Skeletal muscle tissue (tissue), 4 donors: ENCODE data around the gene UNG. TPM values are rescaled to one million over a fixed set of nuclear protein-coding genes. Genes with fewer than 3 reads are reported as not detected.

Experiments
- H3K27ac ChIP-seq: one replicate; pipeline ENCODE4 v1.7.0; 2013; ENCODE audit warnings: mild to moderate bottlenecking, low read depth, low read length, inconsistent platforms
- H3K27me3 ChIP-seq, 3 donors: one replicate each; pipeline ENCODE4 v1.7.0; 2013; ENCODE audit warnings: low read length in 3 of 3; ENCODE audit not compliant: control insufficient read depth in 3 of 3, insufficient read depth in 3 of 3
- H3K36me3 ChIP-seq, 3 donors: one replicate each; pipeline ENCODE4 v1.7.0; 2013; ENCODE audit warnings: low read length in 3 of 3; ENCODE audit not compliant: control insufficient read depth in 3 of 3, insufficient read depth in 3 of 3
- H3K4me1 ChIP-seq, 3 donors: one replicate each; pipeline ENCODE4 v1.7.0; 2013; ENCODE audit warnings: low read length in 3 of 3, mild to moderate bottlenecking in 3 of 3; ENCODE audit not compliant: control insufficient read depth in 3 of 3, insufficient read depth in 3 of 3
- H3K4me3 ChIP-seq, 3 donors: one replicate each; pipeline ENCODE4 v1.7.0; 2013; ENCODE audit warnings: low read length in 3 of 3
- H3K9ac ChIP-seq, 3 donors: one replicate each; pipeline ENCODE4 v1.7.0; 2013; ENCODE audit warnings: low read length in 3 of 3, mild to moderate bottlenecking in 3 of 3, moderate library complexity in 2 of 3, low read depth in 1 of 3
- H3K9me3 ChIP-seq, 3 donors: one replicate each; pipeline ENCODE4 v1.7.0; 2013; ENCODE audit warnings: low read length in 3 of 3; ENCODE audit not compliant: control insufficient read depth in 3 of 3
- total RNA-seq: library from RNA; depleted of rRNA; stranded (reverse); fragments of >200 nt; gene quantifications from one replicate; pipeline ENCODE4 v1.2.3, GENCODE V29; 2014
- donor health status: Osteomylitis.

UNG gene
- total RNA-seq, 1 donor from 2014 or later, result 25.6 TPM

- Histone ChIP-seq H3K27me3 (no peaks in the 10 kb centered on the region), H3K27ac (no peak overlapping the region), H3K36me3 (peaks cover 33 to 39% (median 39%) of the 10 kb centered on the region in 3 donors), H3K4me1 (peaks cover 13 to 20% (median 14%) of the 10 kb centered on the region in 3 donors), H3K9ac (no peak overlapping the region), H3K4me3 (no peak overlapping the region), H3K9me3 (no peaks in the 10 kb centered on the region)
Observed at GRCh38 chr12:109100741-109101140, 3.3 kb downstream of the UNG start.

DNA sequence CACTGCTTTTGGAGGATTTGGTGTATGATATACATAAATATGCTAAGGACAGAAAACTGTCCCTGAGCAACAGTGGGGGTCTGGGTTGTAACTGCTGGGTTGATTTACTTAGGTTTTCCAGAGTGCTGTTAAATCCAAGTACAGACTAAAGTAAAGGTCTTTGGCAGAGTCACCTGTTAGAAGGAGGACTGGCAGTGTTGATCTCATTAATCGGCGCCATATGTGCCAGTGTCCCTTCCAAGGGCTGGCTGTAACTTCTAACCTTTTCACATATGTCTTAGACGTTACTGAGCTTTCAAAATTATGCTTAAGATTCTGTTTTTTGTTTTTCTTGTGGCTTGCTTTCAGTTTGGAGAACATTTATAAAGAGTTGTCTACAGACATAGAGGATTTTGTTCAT is 5.1 kb downstream of the UNG start:
- Histone ChIP-seq H3K27ac (no peak overlapping the region), H3K4me3 (no peak overlapping the region), H3K27me3 (no peaks in the 10 kb centered on the region), H3K4me1 (peaks cover 10 to 16% (median 13%) of the 10 kb centered on the region in 3 donors), H3K9me3 (no peaks in the 10 kb centered on the region), H3K9ac (no peak overlapping the region), H3K36me3 (peaks cover 37 to 50% (median 46%) of the 10 kb centered on the region in 3 donors)

DNA sequence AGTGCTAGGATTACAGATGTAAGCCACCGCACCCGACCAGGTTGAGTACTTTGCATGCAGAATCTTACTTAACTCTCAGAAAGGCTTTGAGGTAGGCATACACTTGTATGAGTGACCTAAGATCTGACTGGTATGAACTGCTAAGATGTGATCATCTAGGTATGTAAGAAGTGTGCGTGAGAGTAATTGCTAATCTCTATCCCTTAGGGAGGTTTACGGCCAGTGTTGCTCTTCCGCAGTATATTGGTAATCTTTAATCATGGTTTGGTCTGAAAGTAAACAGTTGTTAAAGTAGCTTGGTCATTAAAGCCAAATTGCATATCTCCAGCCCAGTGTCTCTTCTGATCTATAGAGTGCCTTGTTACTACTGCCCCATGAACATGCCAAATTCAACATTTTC is 7.8 kb downstream of the UNG start:
- H3K4me1 ChIP-seq, result no peaks in the 10 kb centered on the region
- no peaks in the 10 kb centered on the region for H3K27me3 ChIP-seq
- H3K9me3 ChIP-seq, result no peaks in the 10 kb centered on the region
- no peak overlapping the region for H3K9ac ChIP-seq
- no peak overlapping the region for H3K27ac ChIP-seq
- H3K36me3 ChIP-seq, result peaks cover 36 to 61% (median 45%) of the 10 kb centered on the region in 3 donors
- no peak overlapping the region for H3K4me3 ChIP-seq

- H3K36me3 ChIP-seq, result peaks cover 12 to 32% (median 18%) of the 10 kb centered on the region in 3 donors
- H3K27me3 ChIP-seq, result no peaks in the 10 kb centered on the region
- no peak overlapping the region for H3K4me3 ChIP-seq
- no peak overlapping the region for H3K27ac ChIP-seq
- peaks cover 20 to 34% (median 20%) of the 10 kb centered on the region in 3 donors for H3K4me1 ChIP-seq
- H3K9me3 ChIP-seq, result no peaks in the 10 kb centered on the region
- no peak overlapping the region for H3K9ac ChIP-seq
Observed at GRCh38 chr12:109109746-109110350, 12.5 kb downstream of the UNG start.

GRCh38 chr12:109110988-109111495 is 13.6 kb downstream of the UNG start:
- Histone ChIP-seq H3K4me1 (peaks cover 29 to 46% (median 32%) of the 10 kb centered on the region in 3 donors), H3K27ac (peak overlapping the region; percentile 90), H3K9me3 (no peaks in the 10 kb centered on the region), H3K4me3 (peak overlapping the region; percentile 78 to 88 (median 81)), H3K9ac (peak overlapping the region; percentile 59 to 89 (median 73)), H3K27me3 (no peaks in the 10 kb centered on the region), H3K36me3 (peaks cover 6 to 21% (median 6%) of the 10 kb centered on the region in 3 donors)

DNA sequence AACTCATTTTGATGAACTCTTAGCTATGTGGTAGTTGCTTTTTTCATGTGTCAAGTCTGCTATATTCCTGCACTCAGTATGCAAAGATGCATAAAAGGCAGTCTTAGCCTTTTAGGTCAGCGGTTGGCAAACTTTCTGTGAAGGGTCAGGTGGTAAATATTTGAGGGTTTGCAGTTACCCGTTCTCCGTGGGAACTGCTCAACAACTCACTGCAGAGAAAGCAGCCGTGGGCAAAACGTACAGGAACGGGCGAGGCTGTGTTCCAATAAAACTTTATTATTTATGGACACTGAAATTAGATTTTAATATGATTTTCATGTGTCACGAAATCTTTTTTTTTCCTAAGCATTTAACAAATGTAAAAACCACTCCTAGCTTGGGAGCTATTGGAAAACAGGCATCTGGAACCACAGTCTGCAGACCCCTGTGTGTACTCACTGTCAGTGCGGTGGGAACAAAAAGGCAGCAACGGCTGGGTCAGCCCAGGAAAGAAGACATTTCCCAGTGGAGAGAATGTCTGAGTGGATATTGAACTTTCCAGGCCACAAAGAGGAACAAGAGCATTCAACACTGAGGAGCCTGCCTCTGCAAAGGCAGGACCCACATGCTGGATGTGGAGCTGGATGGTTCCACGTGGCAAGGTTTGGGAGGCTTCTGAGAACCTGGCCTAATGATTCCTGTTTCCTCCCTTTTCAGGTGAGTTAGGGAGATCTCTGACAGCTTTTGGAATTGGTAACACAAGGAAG is 15.5 kb downstream of the UNG start:
- H3K27ac ChIP-seq, result no peak overlapping the region
- peaks cover 37 to 53% (median 44%) of the 10 kb centered on the region in 3 donors for H3K4me1 ChIP-seq
- H3K9ac ChIP-seq, result no peak overlapping the region
- no peaks in the 10 kb centered on the region for H3K27me3 ChIP-seq
- H3K9me3 ChIP-seq, result no peaks in the 10 kb centered on the region
- H3K4me3 ChIP-seq, result no peak overlapping the region
- H3K36me3 ChIP-seq, result peaks cover 2 to 12% (median 3%) of the 10 kb centered on the region in 3 donors

DNA sequence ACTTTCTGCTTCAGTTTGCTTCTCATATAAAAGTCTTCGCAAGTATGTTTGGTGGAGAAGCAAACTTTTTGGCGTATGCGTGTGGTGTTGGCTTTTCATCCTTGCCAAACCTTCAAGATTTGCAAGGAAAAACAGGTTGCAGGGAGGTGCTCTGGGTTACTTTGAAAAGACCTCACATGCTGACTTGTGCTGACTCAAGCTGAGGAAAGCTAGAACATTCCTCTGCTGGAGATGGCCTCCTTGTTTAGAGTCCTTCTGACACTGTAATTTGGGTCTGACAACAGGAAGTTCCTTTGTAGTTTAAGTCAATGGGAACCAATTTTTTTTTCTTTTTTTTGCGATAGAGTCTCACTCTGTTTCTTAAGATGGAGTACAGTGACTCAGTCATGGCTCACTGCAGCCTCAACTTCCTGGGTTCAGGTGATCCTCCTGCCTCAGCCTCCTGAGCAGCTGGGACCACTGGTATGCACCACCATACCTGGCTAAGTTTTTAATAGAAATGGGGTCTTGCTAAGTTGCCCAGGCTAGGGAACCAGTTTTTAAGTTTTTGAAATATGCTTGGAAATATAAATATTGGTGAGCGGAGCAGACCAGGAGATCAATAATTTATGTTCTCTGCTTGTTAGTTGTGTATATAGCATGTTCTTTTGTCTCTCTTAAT is 16.4 kb downstream of the UNG start:
- no peaks in the 10 kb centered on the region for H3K9me3 ChIP-seq
- peaks cover 41 to 58% (median 46%) of the 10 kb centered on the region in 3 donors for H3K4me1 ChIP-seq
- peaks cover 0 to 8% (median 2%) of the 10 kb centered on the region in 3 donors for H3K36me3 ChIP-seq
- H3K27ac ChIP-seq, result no peak overlapping the region
- no peak overlapping the region for H3K9ac ChIP-seq
- H3K4me3 ChIP-seq, result no peak overlapping the region
- no peaks in the 10 kb centered on the region for H3K27me3 ChIP-seq

DNA sequence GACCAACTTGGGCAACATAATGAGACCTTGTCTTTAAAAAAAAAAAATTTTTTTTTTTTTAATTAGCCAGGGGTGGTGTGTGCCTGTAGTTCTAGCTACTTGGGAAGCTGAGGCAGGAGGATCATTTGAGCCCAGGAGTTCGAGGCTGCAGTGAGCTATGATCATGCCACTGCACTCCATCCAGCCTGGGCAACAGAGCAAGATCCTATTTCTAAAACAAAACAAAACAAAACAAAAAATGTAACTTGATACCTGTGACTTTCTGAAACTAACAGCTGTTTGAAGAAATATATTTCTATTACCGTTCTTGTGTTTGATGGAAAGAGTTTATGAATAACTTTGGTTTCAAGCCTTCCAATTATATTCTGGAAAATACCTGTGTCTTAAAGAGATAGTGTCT is 17.2 kb downstream of the UNG start:
- Histone ChIP-seq H3K36me3 (peaks cover 0 to 5% (median 2%) of the 10 kb centered on the region in 3 donors), H3K4me1 (peaks cover 46 to 61% (median 47%) of the 10 kb centered on the region in 3 donors), H3K9ac (peak overlapping the region in 1 of 3 donors; percentile 94), H3K4me3 (peak overlapping the region in 1 of 3 donors; percentile 2), H3K27me3 (no peaks in the 10 kb centered on the region), H3K9me3 (no peaks in the 10 kb centered on the region), H3K27ac (peak overlapping the region; percentile 91)

DNA sequence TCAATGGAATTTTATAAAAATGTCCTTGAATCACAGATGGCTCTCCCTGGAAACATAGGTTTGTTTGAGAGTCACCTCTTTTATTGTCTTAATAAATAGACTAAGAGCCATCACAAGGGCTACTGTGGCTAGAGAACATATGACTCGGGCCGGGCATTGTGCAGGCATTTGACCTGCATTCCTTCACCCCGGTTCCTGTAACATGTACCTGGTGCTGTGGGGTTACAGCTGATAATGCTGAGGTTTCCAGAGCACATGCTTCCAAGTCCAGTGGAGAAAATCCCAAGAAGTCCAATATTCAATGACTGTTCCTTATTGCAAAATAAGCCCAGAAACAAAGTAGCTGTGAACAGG is 18.0 kb downstream of the UNG start:
- H3K9ac ChIP-seq, result peak overlapping the region; percentile 75 to 94 (median 86)
- peak overlapping the region; percentile 55 to 74 (median 56) for H3K4me3 ChIP-seq
- no peaks in the 10 kb centered on the region for H3K9me3 ChIP-seq
- peak overlapping the region; percentile 91 for H3K27ac ChIP-seq
- peaks cover 0 to 2% (median under 1%) of the 10 kb centered on the region in 3 donors for H3K36me3 ChIP-seq
- H3K4me1 ChIP-seq, result peaks cover 50 to 66% (median 50%) of the 10 kb centered on the region in 3 donors
- H3K27me3 ChIP-seq, result no peaks in the 10 kb centered on the region
